GM12801 (cell line): Measurements from ENCODE around the gene DDX10.

Experiments
- TF ChIP-seq, protein P1 (sequence below): IDR thresholded peaks from one replicate; pipeline ENCODE4 v1.5.1; 2011; ENCODE audit warnings: control low read depth; ENCODE audit not compliant: insufficient read length; ENCODE audit errors: extremely low read depth

The DDX10 gene

DNA sequence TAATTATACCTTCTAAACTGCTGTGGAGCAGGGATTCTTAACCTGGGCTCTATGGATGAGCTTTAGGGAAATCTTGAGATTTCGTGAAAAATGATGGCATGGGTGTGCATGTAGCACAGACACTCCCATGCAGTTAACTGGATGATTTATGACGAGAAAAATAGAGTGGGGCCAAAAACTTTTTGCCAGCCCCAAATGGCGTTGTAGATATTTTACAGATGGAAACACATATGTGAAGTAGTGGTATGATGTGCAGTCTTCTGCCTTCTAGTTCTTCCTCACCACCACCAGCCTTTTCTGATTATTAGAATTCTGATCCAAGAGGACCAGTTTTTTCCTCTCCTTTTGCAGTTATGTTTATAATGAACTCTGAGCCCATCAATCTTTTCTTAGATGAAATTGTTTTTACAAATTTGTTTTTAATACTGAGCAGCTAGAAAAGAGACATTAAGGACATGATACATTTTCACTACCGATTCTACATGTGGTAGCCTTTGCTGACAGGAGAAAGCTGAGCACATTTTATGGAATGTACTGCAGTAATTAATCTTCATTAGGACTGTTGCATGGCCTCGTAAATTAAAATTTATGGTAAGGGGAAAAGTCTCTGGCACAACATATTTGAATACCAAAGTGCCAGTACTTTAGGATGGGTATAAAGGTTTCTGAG is 261.4 kb downstream of the DDX10 start:
- TF ChIP-seq, protein P1, sequence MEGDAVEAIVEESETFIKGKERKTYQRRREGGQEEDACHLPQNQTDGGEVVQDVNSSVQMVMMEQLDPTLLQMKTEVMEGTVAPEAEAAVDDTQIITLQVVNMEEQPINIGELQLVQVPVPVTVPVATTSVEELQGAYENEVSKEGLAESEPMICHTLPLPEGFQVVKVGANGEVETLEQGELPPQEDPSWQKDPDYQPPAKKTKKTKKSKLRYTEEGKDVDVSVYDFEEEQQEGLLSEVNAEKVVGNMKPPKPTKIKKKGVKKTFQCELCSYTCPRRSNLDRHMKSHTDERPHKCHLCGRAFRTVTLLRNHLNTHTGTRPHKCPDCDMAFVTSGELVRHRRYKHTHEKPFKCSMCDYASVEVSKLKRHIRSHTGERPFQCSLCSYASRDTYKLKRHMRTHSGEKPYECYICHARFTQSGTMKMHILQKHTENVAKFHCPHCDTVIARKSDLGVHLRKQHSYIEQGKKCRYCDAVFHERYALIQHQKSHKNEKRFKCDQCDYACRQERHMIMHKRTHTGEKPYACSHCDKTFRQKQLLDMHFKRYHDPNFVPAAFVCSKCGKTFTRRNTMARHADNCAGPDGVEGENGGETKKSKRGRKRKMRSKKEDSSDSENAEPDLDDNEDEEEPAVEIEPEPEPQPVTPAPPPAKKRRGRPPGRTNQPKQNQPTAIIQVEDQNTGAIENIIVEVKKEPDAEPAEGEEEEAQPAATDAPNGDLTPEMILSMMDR, result no peak

DNA sequence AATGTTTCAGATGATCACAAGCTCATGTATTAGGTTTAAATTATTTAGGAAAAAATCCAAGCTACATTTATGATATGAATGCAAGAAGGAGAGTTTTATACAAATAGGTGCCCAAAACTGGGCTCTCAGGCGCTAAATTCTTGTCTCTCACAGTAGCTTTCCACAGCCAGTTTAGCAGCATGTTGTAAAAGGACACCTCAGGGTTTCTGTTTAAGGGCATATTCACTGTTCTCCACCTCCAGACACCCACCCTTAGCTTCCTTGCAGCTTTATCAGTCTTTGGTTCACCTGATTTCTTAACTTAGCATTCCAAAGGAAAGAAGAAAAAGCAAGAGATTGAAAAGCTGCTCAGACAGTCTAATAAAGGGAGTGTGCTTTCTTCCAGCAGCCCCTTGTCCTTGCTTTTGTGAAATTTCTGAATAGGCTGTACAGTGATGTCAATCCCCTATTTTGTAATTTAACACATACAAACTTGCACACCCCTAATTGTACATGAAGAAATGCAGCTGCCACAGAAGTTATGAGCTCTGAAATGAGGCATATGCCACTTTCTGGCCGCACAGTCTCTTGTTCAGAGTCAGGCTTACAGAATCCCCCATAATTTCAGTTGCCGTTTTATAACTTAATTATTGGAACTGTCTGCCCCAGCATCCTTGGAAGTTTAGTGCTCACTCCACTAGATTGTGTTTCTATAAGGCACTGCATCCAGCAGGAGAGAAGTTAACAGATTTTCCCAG is 262.1 kb downstream of the DDX10 start:
- TF ChIP-seq, protein P1, result no peak

DNA sequence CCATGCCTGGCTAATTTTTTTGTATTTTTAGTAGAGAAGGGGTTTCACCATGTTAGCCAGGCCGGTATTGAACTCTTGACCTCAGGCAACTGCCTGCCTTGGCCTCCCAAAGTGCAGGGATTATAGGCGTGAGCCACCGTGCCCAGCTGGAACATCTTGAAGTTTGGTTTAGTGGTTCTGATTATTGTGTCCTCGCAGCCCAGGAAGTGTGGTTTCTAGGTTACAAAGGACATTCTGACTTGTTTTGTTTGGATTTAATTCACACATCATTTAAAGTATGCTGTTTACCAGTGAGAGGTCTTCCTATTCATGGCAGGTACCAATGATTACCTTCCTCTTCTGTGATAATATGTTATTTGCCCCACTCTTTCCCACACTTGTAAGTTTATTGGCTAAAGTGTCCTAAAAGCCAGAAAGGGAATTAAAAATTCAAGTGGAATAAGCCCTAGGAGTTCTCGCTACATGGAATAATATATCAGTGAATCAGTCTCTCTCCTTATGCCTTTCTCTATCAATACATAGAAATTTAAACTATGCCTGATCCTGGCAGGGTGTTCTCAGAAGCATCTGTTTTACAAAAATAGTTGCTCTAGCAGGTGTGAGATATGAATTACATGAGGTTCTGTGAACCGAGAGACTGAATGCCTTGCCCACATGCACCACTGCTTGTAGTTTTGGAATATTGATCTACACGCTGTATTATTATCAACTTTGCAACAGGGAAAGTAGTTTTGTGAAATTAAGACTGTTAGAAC is 263.1 kb downstream of the DDX10 start:
- TF ChIP-seq, protein P1, result no peak

DNA sequence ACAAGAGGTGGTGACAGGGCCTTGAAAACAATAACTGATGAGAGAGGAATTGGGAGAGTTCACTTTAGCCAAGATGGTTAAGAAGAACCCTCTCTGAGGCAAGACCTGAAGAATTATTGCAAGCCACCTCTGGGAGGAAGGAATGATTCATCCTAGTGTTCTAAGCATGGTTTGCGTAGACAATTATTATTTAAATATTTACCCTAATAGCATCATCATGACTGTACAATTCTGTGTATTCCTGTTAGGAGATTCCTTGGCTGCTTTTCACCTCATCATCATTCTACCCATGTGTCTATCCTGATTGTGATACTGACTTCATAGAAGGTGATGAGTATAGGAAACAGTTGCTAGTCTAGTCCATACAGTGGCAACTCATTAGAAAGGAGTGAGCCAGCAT is 264.4 kb downstream of the DDX10 start:
- TF ChIP-seq, protein P1, result no peak

DNA sequence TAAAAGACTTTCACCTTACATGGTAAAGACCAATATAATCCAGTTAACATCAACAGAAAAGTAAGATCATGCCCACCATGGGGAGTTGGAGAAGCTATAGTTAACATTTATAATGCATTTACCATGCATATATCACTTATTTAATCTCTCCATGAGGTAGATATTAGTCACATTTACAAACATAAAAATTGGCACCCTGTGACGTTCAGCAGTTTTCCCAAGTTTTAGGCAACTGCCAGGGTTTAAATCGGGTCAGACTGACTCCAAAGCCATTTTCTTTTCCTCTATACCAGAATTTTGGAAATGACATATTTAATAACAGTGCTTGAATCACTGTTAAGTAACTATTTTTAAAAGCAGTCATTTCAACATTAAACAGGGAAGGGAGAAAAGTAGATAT is 266.3 kb downstream of the DDX10 start:
- TF ChIP-seq, protein P1, result no peak

DNA sequence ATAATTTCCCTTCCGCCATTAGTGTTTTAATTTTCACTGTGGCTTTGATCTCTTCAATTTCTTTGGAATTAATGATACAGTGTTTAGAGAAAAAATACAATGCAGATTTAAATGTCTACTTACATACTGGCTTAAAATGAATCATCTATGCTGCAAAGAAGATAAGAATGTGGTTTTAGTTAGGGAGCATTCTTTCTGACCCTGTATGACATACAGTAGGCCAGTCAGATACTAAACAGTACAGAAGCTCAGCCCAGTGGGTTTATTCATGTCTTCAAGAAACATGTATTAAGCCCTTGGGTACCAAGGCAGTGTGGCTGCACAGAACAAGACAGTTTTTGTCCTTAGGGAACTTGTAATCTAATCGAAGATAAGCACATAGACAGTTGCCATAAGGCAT is 268.8 kb downstream of the DDX10 start:
- TF ChIP-seq, protein P1, result no peak

DNA sequence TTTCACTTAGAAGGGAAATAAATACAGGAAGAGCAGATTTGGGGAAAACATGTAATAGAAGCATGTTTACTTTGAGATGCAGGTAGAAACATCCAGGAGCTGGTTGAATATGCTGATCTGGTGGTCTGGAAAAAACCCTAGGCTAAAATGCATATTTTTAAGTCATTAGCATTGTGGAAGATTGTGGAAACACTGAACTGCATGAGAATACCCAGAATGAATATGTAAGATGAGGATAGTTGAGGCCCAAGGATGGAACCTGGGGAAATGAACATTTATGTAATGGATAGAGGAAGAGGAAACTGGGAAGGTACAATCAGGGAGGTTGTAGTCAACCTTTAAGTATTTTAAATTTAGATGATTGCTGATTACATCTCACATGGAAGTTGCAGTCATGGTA is 269.4 kb downstream of the DDX10 start:
- TF ChIP-seq, protein P1, result no peak
